NCI-H2107 treated with DMSO at 0.1 percent for 48 hours (cell line): ENCODE measurements around the gene RPL21.
"Not testable (repeated sequence)": the region's sequence is repeated elsewhere in the genome, so short reads cannot be mapped to it uniquely, and the experiment has no call there.

Source experiments
- DNase-seq: peaks from one replicate; lab custom pipeline; 2025; ENCODE audit not compliant: unreplicated experiment; lab: John Stamatoyannopoulos, UW

The RPL21 gene

DNA sequence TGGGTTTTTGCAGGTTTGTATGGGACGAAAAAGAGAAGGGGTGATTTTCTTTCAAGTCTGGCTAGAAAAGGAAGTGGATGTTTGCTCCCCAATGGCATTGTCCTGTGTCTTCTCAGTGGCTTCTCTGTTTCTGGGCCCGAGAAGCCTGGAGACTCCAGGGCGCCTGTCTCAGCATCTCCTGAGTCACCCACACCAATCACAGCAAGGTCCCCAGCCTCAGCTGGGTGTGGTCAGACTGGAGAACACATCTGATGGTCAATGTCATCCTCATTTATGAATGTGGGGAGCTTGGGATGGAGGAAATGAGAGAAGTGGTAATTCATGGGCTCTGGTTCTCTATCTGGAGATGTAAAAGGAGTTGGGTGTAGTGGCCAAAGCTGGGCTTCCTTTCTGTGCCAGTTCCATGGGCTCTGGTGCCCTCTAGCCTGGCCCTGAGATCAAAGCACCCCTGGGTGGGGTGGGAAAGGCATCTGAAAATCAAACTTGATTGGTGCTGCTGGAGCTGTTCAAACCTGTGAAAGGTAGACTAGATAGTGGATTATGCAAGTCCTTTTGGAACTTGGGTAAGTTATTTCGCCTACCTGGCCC is 32.6 kb downstream of the RPL21 start:
- DNase-seq: no peak

DNA sequence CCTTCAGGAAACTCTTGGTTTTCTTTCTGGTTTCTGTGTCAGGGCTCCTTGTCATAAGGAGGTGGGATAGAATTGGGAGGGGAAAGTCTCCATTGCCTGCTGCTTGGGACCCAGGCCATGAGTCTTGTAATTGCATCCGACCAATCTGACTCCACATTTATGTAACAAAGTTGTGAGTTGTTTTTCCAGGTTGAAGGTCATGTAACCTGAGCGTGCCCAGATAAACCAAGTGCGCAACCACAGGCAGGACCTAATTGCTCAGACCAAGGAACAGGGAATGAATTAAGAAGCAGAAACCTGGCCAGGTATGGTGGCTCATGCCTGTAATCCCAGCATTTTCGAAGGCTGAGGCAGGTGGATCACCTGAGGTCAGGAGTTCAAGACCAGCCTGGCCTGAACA is 37.0 kb downstream of the RPL21 start:
- DNase-seq: no peak

GRCh38 chr13:27289011-27289665 is 37.8 kb downstream of the RPL21 start:
- no peak for DNase-seq

DNA sequence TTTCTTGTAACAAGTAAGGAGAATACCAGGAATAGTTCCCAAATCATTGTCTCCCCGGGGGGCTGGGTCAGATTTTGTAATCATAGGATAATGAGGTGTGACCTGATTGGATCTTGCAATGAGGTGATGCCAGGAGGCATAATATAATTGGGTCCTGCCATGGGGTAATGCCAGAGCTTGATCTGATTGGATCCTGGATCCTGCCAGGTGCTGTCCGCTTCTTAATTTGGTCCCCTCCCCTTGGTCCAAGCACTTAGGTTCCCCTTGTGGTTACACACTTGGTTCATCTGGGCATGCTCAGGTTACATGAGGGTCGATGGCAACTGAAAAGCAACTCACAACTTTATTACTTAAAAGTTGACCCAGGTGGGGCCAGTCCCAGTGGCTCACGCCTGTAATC is 39.4 kb downstream of the RPL21 start:
- DNase-seq: no peak

GRCh38 chr13:27291967-27292366 is 40.6 kb downstream of the RPL21 start:
- not testable (repeated sequence) for DNase-seq

DNA sequence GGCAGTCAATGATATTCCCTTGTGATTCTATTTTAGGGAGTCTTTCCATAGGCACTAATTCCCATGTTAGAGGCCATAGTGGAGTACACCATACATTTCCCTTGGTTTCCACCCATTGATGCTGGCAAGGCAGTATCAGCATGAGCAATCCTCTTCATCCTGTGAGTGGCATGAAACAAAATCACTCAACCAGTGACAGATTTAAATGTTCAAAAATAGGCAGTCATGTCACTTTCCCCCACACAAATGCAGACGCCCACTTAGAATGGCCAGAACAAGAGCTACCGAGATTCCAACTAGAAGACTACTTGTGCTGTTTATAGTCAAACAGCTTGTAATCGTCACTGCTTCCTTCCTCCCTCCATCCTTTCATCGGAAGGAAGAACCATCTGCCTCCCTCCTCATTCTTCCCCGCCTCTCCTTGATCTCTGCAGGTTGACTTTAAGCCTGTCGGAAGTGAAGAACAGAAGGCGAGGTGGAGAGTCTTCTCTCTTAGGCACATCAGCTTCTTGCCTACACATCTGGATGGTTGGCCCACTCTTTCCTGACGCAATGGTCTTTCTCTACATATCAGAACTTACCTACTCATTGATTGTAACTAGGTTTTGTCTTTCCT is 41.8 kb downstream of the RPL21 start:
- DNase-seq: no peak

GRCh38 chr13:27293873-27294515 is 42.6 kb downstream of the RPL21 start:
- DNase-seq: no peak

GRCh38 chr13:27295096-27295495 is 43.7 kb downstream of the RPL21 start:
- DNase-seq: no peak

DNA sequence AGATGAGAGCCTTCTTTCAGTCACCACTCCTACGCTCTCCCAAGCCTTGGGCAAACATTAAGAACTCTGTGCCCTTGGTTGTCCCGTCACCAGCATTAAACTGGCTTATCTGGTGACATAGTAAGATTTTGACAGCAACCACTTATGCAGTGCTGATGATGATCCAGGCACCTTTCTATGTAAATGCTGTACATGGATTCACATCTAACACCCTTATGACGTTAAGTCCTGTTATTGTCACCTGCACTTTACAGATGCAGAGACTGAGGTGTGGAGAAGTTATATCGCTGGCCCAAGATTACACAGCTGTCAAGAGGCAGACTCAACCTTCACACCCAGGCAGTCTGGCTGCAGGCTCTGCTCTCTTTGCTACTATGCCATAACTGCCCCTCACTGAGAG is 44.3 kb downstream of the RPL21 start:
- DNase-seq: no peak

- DNase-seq: no peak
Measured at GRCh38 chr13:27296496-27296895, 45.1 kb downstream of the RPL21 start.

GRCh38 chr13:27298849-27299248 is 47.5 kb downstream of the RPL21 start:
- DNase-seq: no peak

- not testable (repeated sequence) for DNase-seq
Measured at GRCh38 chr13:27300406-27300805, 49.0 kb downstream of the RPL21 start.

DNA sequence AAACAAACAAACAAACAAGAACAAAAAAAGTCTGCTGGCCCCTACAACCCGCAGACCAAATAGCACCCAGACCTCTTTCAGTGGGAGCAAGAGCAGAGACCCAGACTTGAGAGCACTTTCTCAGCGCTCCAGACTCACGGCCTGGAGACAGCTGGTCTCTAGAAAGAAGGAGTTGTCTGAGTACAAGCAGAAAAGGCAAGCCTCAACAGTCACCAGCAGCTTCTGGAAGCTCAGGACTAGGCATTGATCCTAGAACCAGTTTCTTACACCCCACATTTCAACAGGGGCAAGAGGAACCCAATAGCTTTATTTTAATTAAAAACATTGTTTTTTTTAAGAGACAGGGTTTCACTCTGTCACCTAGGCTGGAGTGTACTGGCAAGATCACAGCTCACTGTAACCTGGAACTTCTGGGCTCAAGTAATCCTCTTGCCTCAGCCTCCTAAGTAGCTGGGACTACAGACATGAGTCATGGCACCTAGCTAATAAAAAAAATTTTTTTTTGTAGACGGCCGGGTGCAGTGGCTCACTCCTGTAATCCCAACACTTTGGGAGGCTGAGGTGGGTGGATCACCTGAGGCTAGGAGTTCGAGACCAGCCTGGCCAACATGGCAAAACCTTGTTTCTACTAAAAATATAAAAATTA is 49.7 kb downstream of the RPL21 start:
- DNase-seq: no peak

DNA sequence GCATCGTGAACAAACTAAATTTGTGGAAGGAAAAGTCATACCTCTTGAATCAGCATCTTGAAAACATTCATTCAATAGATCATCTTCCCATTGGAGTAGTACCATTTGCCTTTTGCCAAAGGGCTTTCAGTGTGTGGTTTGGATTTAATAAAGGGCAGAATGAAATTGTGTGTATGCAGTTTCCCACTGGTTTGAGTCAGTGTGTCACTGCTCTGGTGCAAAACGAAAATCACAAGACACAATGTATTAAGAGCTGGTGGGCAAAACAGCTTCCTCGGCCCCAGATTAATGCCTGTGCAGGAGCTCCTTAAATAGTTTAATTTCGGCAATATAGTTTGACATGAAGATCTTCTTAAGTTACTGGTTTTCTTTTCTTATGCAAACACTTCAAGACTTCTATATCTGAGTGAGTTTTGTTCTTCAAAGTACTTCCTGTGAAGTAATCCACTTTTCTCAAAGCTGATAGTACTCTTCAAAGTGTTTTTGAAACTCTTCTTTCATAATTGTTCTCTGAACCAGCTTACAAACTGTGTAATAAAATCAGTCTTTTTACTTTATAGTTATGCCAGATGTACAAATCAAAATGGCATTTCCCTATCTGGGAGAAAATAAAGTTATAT is 51.4 kb downstream of the RPL21 start:
- no peak for DNase-seq

DNA sequence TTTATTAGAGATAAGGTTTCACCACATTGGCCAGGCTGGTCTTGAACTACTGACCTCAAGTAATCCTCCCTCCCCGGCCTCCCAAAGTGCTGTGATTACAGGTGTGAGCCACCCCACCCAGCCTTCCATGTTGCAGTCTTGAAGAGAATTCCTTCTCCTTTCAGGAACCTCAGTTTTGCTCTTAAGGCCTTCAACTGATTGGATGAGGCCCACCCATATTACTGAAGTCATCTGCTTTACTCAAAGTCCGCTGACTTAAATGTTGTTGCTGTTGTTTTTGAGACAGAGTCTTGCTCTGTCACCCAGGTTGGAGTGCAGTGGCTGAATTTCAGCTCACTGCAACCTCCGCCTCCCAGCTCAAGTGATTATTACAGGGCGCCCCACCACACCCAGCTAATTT is 52.7 kb downstream of the RPL21 start:
- no peak for DNase-seq

DNA sequence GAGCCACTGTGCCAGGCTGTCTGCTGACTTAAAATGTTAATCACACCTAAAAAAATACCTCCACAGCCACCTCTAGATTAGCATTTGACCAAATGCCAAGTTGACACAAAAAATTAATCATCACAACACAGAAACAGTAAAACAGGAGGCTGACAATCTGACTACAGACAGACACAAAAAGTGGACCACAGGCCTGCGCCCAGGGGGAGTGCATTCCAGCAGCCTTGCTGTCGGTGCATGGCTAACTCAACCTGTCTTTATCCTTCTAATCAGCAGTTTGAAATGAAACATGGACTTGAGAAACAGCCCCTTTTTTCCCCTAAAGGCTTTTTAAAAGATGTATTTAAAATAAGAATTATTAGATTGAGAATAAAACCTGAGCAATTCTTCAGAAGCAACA is 53.3 kb downstream of the RPL21 start:
- no peak for DNase-seq
